BLaER1 (cell line): ENCODE measurements around the gene OPALIN.

ENCODE experiments used
- H3K27ac ChIP-seq: shearing (Covaris generic); formaldehyde crosslinking; 2 replicates; pipeline ENCODE4 v1.8.1; 2022
- H3K27me3 ChIP-seq: shearing (Covaris generic); formaldehyde crosslinking; 2 replicates; pipeline ENCODE4 v1.8.1; 2022
- H3K36me3 ChIP-seq: shearing (Covaris generic); formaldehyde crosslinking; 2 replicates; pipeline ENCODE4 v1.8.1; 2022
- H3K4me1 ChIP-seq: shearing (Covaris generic); formaldehyde crosslinking; 2 replicates; pipeline ENCODE4 v1.8.1; 2022
- H3K4me2 ChIP-seq: shearing (Covaris generic); formaldehyde crosslinking; 2 replicates; pipeline ENCODE4 v1.8.1; 2022
- H3K4me3 ChIP-seq: shearing (Covaris generic); formaldehyde crosslinking; 2 replicates; pipeline ENCODE4 v1.8.1; 2022
- H3K9ac ChIP-seq: shearing (Covaris generic); formaldehyde crosslinking; 2 replicates; pipeline ENCODE4 v1.8.1; 2022
- H3K9me3 ChIP-seq: shearing (Covaris generic); formaldehyde crosslinking; 2 replicates; pipeline ENCODE4 v1.8.1; 2022
- H4K20me1 ChIP-seq: shearing (Covaris generic); formaldehyde crosslinking; 2 replicates; pipeline ENCODE4 v1.8.1; 2022
- Cebpa-rat ChIP-seq: shearing (Covaris generic); IDR thresholded peaks from 2 replicates; pipeline ENCODE4 v1.8.1; 2022

OPALIN gene

GRCh38 chr10:96365571-96365970 is 6.8 kb upstream of the OPALIN start:
- TF ChIP-seq Cebpa-rat = no peak
- Histone ChIP-seq H3K36me3 (peaks cover 12% of the 10 kb centered on the region; the same call in 1 of the 2 replicates), H3K4me2 (no peak overlapping the region), H4K20me1 (peaks cover 20% of the 10 kb centered on the region; the same call in 1 of the 2 replicates), H3K9ac (no peak overlapping the region), H3K4me3 (no peak overlapping the region), H3K27me3 (no peaks in the 10 kb centered on the region), H3K4me1 (peaks cover 2% of the 10 kb centered on the region), H3K9me3 (no peaks in the 10 kb centered on the region), H3K27ac (no peak overlapping the region)

- Histone ChIP-seq H3K4me2 (0 out of 2 replicates have a peak overlapping the region, but pooled peaks have one; percentile 0), H3K27ac (no peak overlapping the region), H3K9ac (no peak overlapping the region), H3K36me3 (peaks cover 35% of the 10 kb centered on the region), H3K4me3 (no peak overlapping the region), H3K4me1 (peaks cover 11% of the 10 kb centered on the region), H4K20me1 (peaks cover 20% of the 10 kb centered on the region; the same call in 1 of the 2 replicates), H3K9me3 (no peaks in the 10 kb centered on the region), H3K27me3 (no peaks in the 10 kb centered on the region)
- TF ChIP-seq Cebpa-rat = no peak
Measured at GRCh38 chr10:96360766-96361165, 2.0 kb upstream of the OPALIN start.

- TF ChIP-seq Cebpa-rat = no peak
- Histone ChIP-seq H3K4me3 (no peak overlapping the region), H3K9ac (no peak overlapping the region), H3K27me3 (no peaks in the 10 kb centered on the region), H3K36me3 (peaks cover 40% of the 10 kb centered on the region), H3K27ac (no peak overlapping the region), H3K4me1 (peaks cover 11% of the 10 kb centered on the region), H3K4me2 (0 out of 2 replicates have a peak overlapping the region, but pooled peaks have one; percentile 0), H4K20me1 (peaks cover 21% of the 10 kb centered on the region; the same call in 1 of the 2 replicates), H3K9me3 (no peaks in the 10 kb centered on the region)
Measured at GRCh38 chr10:96360331-96360730, 1.5 kb upstream of the OPALIN start.

- Histone ChIP-seq H3K36me3 (peaks cover 47% of the 10 kb centered on the region), H3K27me3 (no peaks in the 10 kb centered on the region), H3K9me3 (no peaks in the 10 kb centered on the region), H3K9ac (no peak overlapping the region), H3K27ac (no peak overlapping the region), H4K20me1 (peaks cover 19% of the 10 kb centered on the region; the same call in 1 of the 2 replicates), H3K4me3 (no peak overlapping the region), H3K4me1 (peaks cover 11% of the 10 kb centered on the region), H3K4me2 (no peak overlapping the region)
- TF ChIP-seq Cebpa-rat = no peak
Measured at GRCh38 chr10:96359616-96360015, 814 bp upstream of the OPALIN start.

GRCh38 chr10:96357038-96357620 is 1.7 kb downstream of the OPALIN start:
- H3K9me3 ChIP-seq = no peaks in the 10 kb centered on the region
- H3K27ac ChIP-seq = no peak overlapping the region
- H3K4me3 ChIP-seq = no peak overlapping the region
- H3K4me2 ChIP-seq = no peak overlapping the region
- H3K4me1 ChIP-seq = peaks cover 11% of the 10 kb centered on the region
- peaks cover 39% of the 10 kb centered on the region; the same call in 1 of the 2 replicates for H4K20me1 ChIP-seq
- H3K36me3 ChIP-seq = peaks cover 64% of the 10 kb centered on the region
- H3K9ac ChIP-seq = no peak overlapping the region
- H3K27me3 ChIP-seq = no peaks in the 10 kb centered on the region
- no peak for TF ChIP-seq Cebpa-rat

GRCh38 chr10:96352582-96352981 is 6.2 kb downstream of the OPALIN start:
- Histone ChIP-seq H3K4me1 (no peaks in the 10 kb centered on the region), H3K9me3 (no peaks in the 10 kb centered on the region), H3K27ac (no peak overlapping the region), H3K4me3 (no peak overlapping the region), H3K9ac (no peak overlapping the region), H4K20me1 (peaks cover 60% of the 10 kb centered on the region; the same call in 1 of the 2 replicates), H3K36me3 (peaks cover 76% of the 10 kb centered on the region), H3K27me3 (no peaks in the 10 kb centered on the region), H3K4me2 (no peak overlapping the region)
- no peak for TF ChIP-seq Cebpa-rat

- Histone ChIP-seq H3K4me1 (no peaks in the 10 kb centered on the region), H3K27ac (no peak overlapping the region), H3K4me3 (no peak overlapping the region), H3K36me3 (peaks cover 76% of the 10 kb centered on the region), H3K4me2 (no peak overlapping the region), H3K27me3 (no peaks in the 10 kb centered on the region), H4K20me1 (peaks cover 54% of the 10 kb centered on the region; the same call in 1 of the 2 replicates), H3K9me3 (no peaks in the 10 kb centered on the region), H3K9ac (no peak overlapping the region)
- no peak for TF ChIP-seq Cebpa-rat
Measured at GRCh38 chr10:96352027-96352426, 6.8 kb downstream of the OPALIN start.

GRCh38 chr10:96346295-96346694 is 12.5 kb downstream of the OPALIN start:
- Histone ChIP-seq H3K4me1 (peaks cover 19% of the 10 kb centered on the region), H3K36me3 (peaks cover 79% of the 10 kb centered on the region), H3K9ac (no peak overlapping the region), H3K4me3 (no peak overlapping the region), H3K27ac (no peak overlapping the region), H3K9me3 (peaks cover 25% of the 10 kb centered on the region), H3K4me2 (no peak overlapping the region), H4K20me1 (peaks cover 66% of the 10 kb centered on the region), H3K27me3 (no peaks in the 10 kb centered on the region)
- TF ChIP-seq Cebpa-rat = no peak

GRCh38 chr10:96345222-96345621 is 13.6 kb downstream of the OPALIN start:
- H3K4me3 ChIP-seq = no peak overlapping the region
- no peak for TF ChIP-seq Cebpa-rat
- H3K4me2 ChIP-seq = no peak overlapping the region
- H3K9ac ChIP-seq = no peak overlapping the region
- H3K27ac ChIP-seq = no peak overlapping the region
- peaks cover 83% of the 10 kb centered on the region for H3K36me3 ChIP-seq
- H3K4me1 ChIP-seq = peaks cover 19% of the 10 kb centered on the region
- H3K27me3 ChIP-seq = no peaks in the 10 kb centered on the region
- H3K9me3 ChIP-seq = peaks cover 25% of the 10 kb centered on the region
- peaks cover 77% of the 10 kb centered on the region for H4K20me1 ChIP-seq

- Histone ChIP-seq H3K4me1 (peaks cover 20% of the 10 kb centered on the region), H4K20me1 (peaks cover 78% of the 10 kb centered on the region), H3K4me3 (no peak overlapping the region), H3K36me3 (peaks cover 87% of the 10 kb centered on the region), H3K27me3 (no peaks in the 10 kb centered on the region), H3K9ac (no peak overlapping the region), H3K9me3 (peaks cover 25% of the 10 kb centered on the region), H3K4me2 (0 out of 2 replicates have a peak overlapping the region, but pooled peaks have one; percentile 10), H3K27ac (peak overlapping the region; percentile 32; the same call in 1 of the 2 replicates)
- no peak for TF ChIP-seq Cebpa-rat
Measured at GRCh38 chr10:96344178-96344577, 14.6 kb downstream of the OPALIN start.
